ENCODE measurements around the gene SCYGR1. TPM values are rescaled to one million over a fixed set of nuclear protein-coding genes. Genes with fewer than 3 reads are reported as not detected.
"Not testable (repeated sequence)": the region's sequence is repeated elsewhere in the genome, so short reads cannot be mapped to it uniquely, and the experiment has no call there.

Gene SCYGR1
- total RNA-seq, 2 donors from 2014 or later, result not detected

GRCh38 chr2:227389661-227390060 is 1.9 kb upstream of the SCYGR1 start:
- Mint-ChIP-seq H3K27ac (no peak overlapping the region), H3K4me1 (no peaks in the 10 kb centered on the region), H3K36me3 (ENCODE audit: low read depth) (no peaks in the 10 kb centered on the region), H3K9me3 (no peaks in the 10 kb centered on the region), H3K27me3 (no peaks in the 10 kb centered on the region), H3K4me3 (no peak overlapping the region)
- no peak for ATAC-seq (replicated peaks)

- Mint-ChIP-seq H3K9me3 (no peaks in the 10 kb centered on the region), H3K27ac (no peak overlapping the region), H3K27me3 (no peaks in the 10 kb centered on the region), H3K4me1 (no peaks in the 10 kb centered on the region), H3K4me3 (no peak overlapping the region), H3K36me3 (ENCODE audit: low read depth) (no peaks in the 10 kb centered on the region)
- no peak for ATAC-seq (replicated peaks)
Measured at GRCh38 chr2:227389231-227389630, 1.5 kb upstream of the SCYGR1 start.

DNA sequence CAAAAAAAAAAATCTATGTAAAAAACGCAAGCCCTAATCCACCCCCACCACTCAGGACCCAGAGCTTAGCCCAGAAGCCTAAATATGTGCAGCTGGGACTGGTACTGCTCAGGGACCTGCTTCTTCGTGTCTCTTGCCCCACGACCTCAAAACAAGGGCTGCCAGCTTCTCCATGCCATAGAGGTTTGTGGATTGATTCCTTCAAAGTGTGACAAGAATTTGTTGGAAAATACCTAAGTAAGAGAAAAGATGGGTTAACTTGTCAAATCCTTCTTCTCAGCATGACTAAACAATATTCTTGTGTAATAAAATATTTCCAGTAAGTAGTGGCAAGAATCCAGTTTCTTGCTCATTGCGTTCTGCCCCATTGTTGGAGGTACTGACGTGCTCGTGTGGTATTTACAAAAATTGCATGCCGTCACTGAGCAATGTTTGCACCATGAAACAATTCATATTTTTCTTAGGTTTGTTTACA is 825 bp upstream of the SCYGR1 start:
- H3K4me1 Mint-ChIP-seq, result no peaks in the 10 kb centered on the region
- H3K36me3 Mint-ChIP-seq (ENCODE audit: low read depth), result no peaks in the 10 kb centered on the region
- ATAC-seq (replicated peaks), result no peak
- no peak overlapping the region for H3K4me3 Mint-ChIP-seq
- no peak overlapping the region for H3K27ac Mint-ChIP-seq
- H3K9me3 Mint-ChIP-seq, result no peaks in the 10 kb centered on the region
- peaks cover 3% of the 10 kb centered on the region for H3K27me3 Mint-ChIP-seq

DNA sequence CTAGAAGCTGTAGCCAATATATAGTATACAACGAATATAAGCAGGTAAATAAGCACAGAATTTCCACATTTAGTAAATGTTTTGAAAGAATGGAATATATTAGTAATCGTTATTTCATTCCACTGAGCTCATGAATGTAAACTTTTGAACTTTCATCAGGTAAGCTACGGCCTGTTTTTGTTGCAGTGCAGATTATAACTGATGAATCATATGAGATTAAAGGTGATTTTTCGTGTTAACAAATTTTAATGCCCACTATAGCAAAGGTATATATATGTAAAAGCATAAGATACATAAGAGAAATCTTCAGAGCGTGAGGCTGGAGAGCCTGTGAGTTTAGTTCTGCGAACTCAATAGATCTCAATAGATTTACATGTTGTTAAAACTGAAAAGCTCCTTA is 1.1 kb downstream of the SCYGR1 start:
- Mint-ChIP-seq H3K9me3 (no peaks in the 10 kb centered on the region), H3K4me1 (peaks cover 5% of the 10 kb centered on the region), H3K27me3 (peaks cover 3% of the 10 kb centered on the region), H3K27ac (no peak overlapping the region), H3K4me3 (no peak overlapping the region), H3K36me3 (ENCODE audit: low read depth) (no peaks in the 10 kb centered on the region)
- ATAC-seq (replicated peaks), result no peak

- H3K36me3 Mint-ChIP-seq (ENCODE audit: low read depth), result no peaks in the 10 kb centered on the region
- no peak for ATAC-seq (replicated peaks)
Measured at GRCh38 chr2:227383686-227384085, 4.1 kb downstream of the SCYGR1 start.

DNA sequence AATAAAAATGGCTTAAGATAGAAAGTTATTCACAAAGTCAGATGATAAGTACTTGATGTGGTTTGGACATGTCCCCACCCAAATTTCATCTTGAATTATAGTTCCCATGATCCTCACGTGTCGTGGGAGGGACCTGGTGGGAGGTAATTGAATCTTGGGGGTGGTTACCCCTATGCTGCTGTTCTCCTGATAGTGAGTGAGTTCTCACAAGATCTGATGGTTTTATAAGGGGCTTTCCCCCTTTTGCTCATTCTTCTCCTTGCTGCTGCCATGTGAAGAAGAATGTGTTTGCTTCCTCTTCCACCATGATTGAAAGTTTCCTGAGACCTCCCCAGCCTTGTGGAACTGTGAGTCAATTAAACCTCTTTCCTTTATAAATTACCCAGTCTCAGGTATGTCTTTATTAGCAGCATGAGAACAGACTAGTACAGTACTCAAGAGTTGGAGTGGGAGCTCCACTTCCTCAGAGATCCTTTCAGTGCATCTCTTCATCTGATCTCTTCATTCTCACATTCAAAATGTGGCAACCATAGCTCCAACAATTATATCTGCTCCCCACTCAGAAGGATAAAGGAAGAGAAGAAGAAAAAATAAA is 5.4 kb downstream of the SCYGR1 start:
- not testable (repeated sequence) for H3K9me3 Mint-ChIP-seq; H3K27ac Mint-ChIP-seq; H3K4me1 Mint-ChIP-seq; H3K4me3 Mint-ChIP-seq; H3K27me3 Mint-ChIP-seq; H3K36me3 Mint-ChIP-seq (ENCODE audit: low read depth)
- ATAC-seq (replicated peaks), result peak; percentile 32

More at GRCh38 chr2:227383686-227384085, 4.1 kb downstream of the SCYGR1 start:
- H3K27me3 Mint-ChIP-seq, result peaks cover 3% of the 10 kb centered on the region
- no peak overlapping the region for H3K4me3 Mint-ChIP-seq
- no peaks in the 10 kb centered on the region for H3K9me3 Mint-ChIP-seq
- H3K4me1 Mint-ChIP-seq, result peaks cover 5% of the 10 kb centered on the region
- no peak overlapping the region for H3K27ac Mint-ChIP-seq

DNA sequence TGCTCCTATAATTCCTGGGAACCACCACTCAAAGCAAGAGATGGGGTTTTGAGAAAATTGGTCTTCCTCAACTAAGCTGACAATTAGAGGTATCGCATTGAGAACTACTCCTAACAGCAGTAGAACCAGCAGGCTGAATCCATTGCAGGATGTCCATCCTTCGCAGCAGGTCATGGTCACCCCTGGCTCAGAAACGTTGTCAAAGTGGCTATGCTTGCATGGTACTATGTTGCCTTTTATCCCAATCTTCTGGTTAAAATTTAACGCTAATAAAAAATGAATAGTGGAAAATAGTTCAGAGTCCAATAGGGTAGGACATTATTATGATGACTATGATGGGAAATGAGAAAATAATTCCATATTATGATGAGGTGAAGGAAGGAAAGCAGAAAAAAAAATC is 8.7 kb downstream of the SCYGR1 start, which contains the start of gene TM4SF20:
Gene TM4SF20, minus strand, starts transcription at position 212 of the 400 bp plus-strand sequence. Its CDS starts 38 bp downstream, at position 174.
- peaks cover 5% of the 10 kb centered on the region for H3K4me1 Mint-ChIP-seq
- H3K9me3 Mint-ChIP-seq, result no peaks in the 10 kb centered on the region
- peaks cover 3% of the 10 kb centered on the region for H3K27me3 Mint-ChIP-seq

DNA sequence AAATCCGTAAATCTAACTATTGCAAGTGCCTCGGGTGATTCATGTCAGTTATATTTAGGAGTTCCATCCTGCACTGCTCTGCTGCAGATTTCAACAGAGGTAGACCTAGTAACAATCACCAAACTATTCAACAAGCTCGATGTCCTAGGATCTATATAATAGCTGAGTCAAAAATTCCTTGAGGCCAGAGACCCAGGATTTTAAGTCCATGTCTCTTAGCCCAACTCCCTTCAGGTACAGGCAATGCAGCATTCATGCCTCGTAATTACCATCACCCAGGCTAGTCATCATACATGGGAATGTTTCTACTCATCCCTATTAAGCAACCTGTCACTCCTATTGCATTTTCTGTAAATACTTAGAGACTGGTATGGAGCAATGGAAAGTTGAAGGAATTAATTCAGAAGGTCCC is 9.4 kb downstream of the SCYGR1 start:
- Mint-ChIP-seq H3K27me3 (no peaks in the 10 kb centered on the region), H3K4me1 (peaks cover 5% of the 10 kb centered on the region), H3K4me3 (no peak overlapping the region), H3K27ac (no peak overlapping the region), H3K9me3 (no peaks in the 10 kb centered on the region), H3K36me3 (ENCODE audit: low read depth) (no peaks in the 10 kb centered on the region)
- no peak for ATAC-seq (replicated peaks)

More for the DNA sequence above, 8.7 kb downstream of the SCYGR1 start, which contains the start of gene TM4SF20:
- Mint-ChIP-seq H3K27ac (no peak within 1 kb of the TSS), H3K36me3 (ENCODE audit: low read depth) (no peaks in the 10 kb centered on the region), H3K4me3 (no peak within 1 kb of the TSS)
- no peak for ATAC-seq (replicated peaks)

GRCh38 chr2:227377467-227378351 is 10.0 kb downstream of the SCYGR1 start:
- Mint-ChIP-seq H3K4me3 (no peak overlapping the region), H3K9me3 (no peaks in the 10 kb centered on the region), H3K36me3 (ENCODE audit: low read depth) (no peaks in the 10 kb centered on the region), H3K27me3 (peaks cover 4% of the 10 kb centered on the region), H3K4me1 (peaks cover 4% of the 10 kb centered on the region), H3K27ac (no peak overlapping the region)
- ATAC-seq (replicated peaks), result no peak

DNA sequence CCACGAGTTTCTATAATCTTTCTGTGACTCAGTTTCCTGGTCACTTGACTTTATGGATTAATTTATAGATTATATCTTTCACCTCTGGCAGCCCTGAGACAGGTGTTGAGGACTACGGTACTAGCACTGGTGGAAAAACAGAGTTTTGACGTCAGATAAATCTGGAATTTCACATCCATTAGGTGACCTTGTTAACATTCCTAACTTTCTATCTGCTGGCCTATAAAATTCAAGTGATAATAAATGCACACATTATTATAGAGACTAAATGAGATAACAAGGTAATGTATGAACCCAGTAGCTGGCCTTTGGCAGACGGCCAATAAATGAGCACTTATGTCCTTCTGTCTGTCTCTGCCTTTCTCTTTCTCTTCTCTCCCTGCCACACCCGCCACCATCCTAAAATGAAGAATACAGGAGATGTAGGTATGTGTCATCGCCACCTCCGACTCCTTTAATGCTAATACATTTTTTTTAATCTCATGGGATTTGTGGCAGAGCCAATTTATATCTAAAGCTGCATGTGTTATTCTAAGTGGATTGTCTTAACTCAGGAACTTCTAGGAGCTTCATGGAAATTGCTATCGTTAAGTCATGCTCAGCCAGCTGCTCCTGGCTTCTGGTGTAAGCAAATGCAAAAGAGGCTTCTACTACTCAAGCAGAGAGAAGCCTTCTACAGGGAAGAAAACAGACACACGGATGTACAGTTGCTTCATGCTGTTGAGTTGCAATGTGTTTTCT is 10.9 kb downstream of the SCYGR1 start:
- Mint-ChIP-seq H3K9me3 (no peaks in the 10 kb centered on the region), H3K27ac (no peak overlapping the region), H3K27me3 (peaks cover 4% of the 10 kb centered on the region), H3K36me3 (ENCODE audit: low read depth) (no peaks in the 10 kb centered on the region), H3K4me1 (no peaks in the 10 kb centered on the region), H3K4me3 (no peak overlapping the region)
- no peak for ATAC-seq (replicated peaks)

- ATAC-seq (replicated peaks), result peak; percentile 89
- H3K9me3 Mint-ChIP-seq, result no peaks in the 10 kb centered on the region
- peak overlapping the region; percentile 3 for H3K27ac Mint-ChIP-seq
- no peak overlapping the region for H3K4me3 Mint-ChIP-seq
- peaks cover 4% of the 10 kb centered on the region for H3K27me3 Mint-ChIP-seq
- H3K4me1 Mint-ChIP-seq, result peaks cover 4% of the 10 kb centered on the region
- H3K36me3 Mint-ChIP-seq (ENCODE audit: low read depth), result no peaks in the 10 kb centered on the region
Measured at GRCh38 chr2:227374158-227374557, 13.6 kb downstream of the SCYGR1 start.

DNA sequence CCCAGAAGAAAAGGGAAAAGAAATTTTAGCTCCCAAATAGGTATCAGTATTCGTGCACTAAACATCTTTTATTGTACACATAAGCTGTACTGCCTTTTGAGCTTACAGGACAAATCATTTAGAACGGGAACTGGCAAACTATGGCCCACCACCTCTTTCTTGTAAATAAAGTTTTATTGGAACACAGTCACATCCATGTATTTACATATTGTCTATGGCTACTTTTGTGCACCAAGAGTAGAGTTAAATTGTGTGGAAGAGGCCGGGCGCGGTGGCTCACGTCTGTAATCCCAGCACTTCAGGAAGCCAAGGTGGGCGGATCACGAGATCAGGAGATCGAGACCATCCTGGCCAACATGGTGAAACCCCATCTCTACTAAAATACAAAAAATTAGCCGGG is 14.4 kb downstream of the SCYGR1 start:
- no peak overlapping the region for H3K4me3 Mint-ChIP-seq
- no peak for ATAC-seq (replicated peaks)
- H3K36me3 Mint-ChIP-seq (ENCODE audit: low read depth), result no peaks in the 10 kb centered on the region
- no peak overlapping the region for H3K27ac Mint-ChIP-seq
- H3K27me3 Mint-ChIP-seq, result peaks cover 4% of the 10 kb centered on the region
- no peaks in the 10 kb centered on the region for H3K9me3 Mint-ChIP-seq
- peaks cover 4% of the 10 kb centered on the region for H3K4me1 Mint-ChIP-seq

DNA sequence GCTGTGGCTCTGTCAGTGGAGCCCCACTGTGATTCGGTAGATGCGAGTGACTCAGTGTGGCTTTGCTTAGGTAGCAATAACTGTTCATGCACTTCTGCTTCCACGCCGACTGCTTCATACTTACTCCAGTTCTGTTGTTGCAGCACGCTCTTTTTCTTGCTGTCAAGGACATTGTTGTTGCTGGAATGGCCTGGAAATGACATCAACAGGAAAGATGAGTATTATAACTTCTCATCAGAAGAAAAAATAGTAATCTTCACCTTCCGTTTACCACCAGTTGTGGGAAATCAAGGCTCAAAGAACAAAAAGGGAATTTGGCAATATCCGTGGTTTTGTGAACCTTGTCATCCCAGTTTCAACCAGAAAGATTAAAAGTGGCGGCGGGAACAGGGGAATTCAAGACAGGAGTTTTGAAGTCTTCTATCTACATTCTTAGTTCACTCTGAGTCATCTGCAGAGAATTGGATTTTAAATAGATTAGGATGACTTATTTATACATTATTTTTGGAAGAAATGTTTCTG is 16.9 kb downstream of the SCYGR1 start:
- ATAC-seq (replicated peaks), result peak; percentile 71

DNA sequence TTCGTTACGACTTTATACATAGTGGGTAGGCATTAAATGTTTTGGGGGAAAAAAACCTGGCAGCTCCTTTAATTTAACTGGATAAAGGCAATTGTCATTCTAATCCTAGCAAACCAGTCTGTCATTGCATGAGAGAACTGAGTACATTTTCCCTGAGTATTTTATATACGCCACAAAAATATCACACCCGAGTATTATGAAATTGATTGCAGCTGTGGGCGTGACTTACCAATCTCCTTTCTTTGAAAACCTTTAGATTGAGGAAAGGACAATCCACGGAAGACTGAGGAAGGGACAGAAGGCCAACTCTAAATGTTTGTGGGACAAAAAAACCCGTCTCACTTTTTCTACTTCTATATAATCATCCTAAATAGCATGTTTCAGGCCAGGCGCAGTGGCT is 17.7 kb downstream of the SCYGR1 start:
- Mint-ChIP-seq H3K27me3 (peaks cover 4% of the 10 kb centered on the region), H3K4me3 (no peak overlapping the region), H3K36me3 (ENCODE audit: low read depth) (no peaks in the 10 kb centered on the region), H3K27ac (no peak overlapping the region), H3K4me1 (peaks cover 4% of the 10 kb centered on the region), H3K9me3 (no peaks in the 10 kb centered on the region)
- ATAC-seq (replicated peaks), result no peak

More for the DNA sequence above, 16.9 kb downstream of the SCYGR1 start:
- peak overlapping the region; percentile 41 for H3K27ac Mint-ChIP-seq
- H3K4me3 Mint-ChIP-seq, result no peak overlapping the region
- peaks cover 4% of the 10 kb centered on the region for H3K4me1 Mint-ChIP-seq
- H3K36me3 Mint-ChIP-seq (ENCODE audit: low read depth), result no peaks in the 10 kb centered on the region
- peaks cover 4% of the 10 kb centered on the region for H3K27me3 Mint-ChIP-seq
- H3K9me3 Mint-ChIP-seq, result no peaks in the 10 kb centered on the region

All from activated T-helper 17 cell treated with anti-CD3 and anti-CD28 coated beads, Interleukin-2, amount 50 U/mL, for 72 hours (primary cell).